NCI-H187 treated with DMSO at 0.1 percent for 48 hours (cell line): Measurements from ENCODE around the gene PATE3.

Experiments
- DNase-seq: peaks from one replicate; lab custom pipeline; 2025; lab: John Stamatoyannopoulos, UW

Gene PATE3, protein sequence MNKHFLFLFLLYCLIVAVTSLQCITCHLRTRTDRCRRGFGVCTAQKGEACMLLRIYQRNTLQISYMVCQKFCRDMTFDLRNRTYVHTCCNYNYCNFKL

DNA sequence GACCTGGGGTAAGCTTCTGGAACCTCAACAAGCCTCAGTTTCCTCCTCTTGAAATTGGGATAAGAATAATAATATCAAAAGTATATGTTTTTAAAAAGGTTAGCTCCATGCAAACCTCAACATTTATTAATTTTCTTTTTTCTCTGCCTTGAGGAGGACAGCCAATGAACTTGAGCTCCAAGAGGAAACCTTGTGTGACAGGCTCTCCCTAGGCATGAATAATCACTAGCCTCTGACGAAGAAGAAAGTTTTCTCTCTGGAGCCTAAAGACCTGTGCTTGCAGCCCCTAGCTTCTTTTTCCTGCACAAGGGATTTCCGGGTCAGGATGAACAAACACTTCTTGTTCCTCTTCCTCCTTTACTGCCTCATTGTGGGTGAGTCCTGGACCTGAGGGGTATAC lies at the start of gene PATE3:
PATE3 (plus strand) TSS at position 301 of the 400 bp plus-strand sequence; CDS start at position 326, 25 bp downstream.
- DNase-seq: no peak

GRCh38 chr11:125740617-125741016 lies 47.3 kb upstream of the PATE3 start:
- no peak for DNase-seq

DNA sequence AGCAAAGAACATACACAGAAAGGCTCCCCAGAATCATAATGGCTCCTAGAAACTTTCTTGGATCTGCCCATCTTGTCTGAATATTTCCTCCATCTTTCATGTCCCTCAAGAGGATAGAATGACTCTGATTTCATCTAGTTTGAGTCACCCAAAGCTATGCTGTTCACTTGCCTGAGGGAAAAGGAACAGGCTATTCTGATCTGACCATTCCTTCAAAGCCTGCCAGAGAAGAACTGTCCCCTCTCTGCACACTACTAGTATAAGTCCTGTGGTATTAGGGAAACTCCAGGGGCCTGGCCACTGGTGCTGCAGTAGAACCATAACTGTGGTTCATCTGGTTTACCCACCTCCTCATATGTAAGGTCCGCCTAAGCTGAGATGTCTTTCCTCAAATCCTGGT lies 44.2 kb upstream of the PATE3 start:
- no peak for DNase-seq

- no peak for DNase-seq
Observed at GRCh38 chr11:125745979-125746378, 41.9 kb upstream of the PATE3 start, which contains the start of gene PATE1. PATE1 (plus strand) TSS chr11:125746279; CDS start chr11:125746305, 26 bp downstream.

- no peak for DNase-seq
Observed at GRCh38 chr11:125750629-125751028, 37.3 kb upstream of the PATE3 start.

GRCh38 chr11:125756050-125756449 lies 31.9 kb upstream of the PATE3 start:
- DNase-seq: no peak

DNA sequence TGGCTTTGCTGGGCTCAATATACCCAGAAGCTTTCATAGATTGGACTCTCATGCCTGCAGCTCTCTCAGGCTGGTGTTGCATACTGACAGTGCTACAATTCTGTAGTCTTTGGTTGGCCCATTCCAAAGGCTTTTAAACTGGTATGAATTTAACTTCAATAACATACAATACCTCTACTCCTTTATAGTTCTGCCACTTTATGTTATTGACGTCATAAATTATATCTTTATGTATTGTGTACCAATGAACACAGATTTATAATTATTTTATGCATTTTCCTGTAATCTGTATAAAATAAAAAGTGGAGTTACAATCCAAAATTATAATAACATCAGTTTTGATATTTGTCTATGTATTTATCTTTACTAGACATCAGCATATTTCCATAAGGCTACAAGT lies 25.5 kb upstream of the PATE3 start:
- DNase-seq: no peak

GRCh38 chr11:125763483-125763882 lies 24.4 kb upstream of the PATE3 start:
- no peak for DNase-seq

DNA sequence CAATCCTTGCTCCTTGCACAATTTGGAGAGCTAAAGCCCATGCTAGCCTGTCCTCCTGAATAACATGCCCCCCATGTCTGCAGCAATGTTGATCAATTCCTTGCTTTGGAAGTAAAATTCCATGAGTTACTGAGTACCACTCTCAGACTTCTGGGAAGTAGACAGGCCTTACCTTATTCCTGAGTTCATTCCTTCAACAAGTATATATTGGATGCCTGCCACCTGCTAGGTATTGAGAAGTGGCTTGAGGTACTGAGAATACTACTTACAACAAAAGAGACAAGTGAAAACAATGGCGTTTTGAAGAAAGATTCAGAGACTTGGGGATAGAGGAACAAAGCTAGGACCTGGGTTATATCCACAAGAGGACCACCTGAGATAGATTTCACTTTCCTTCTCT lies 21.7 kb upstream of the PATE3 start:
- DNase-seq: no peak

- DNase-seq: no peak
Observed at GRCh38 chr11:125768336-125769046, 19.4 kb upstream of the PATE3 start.

- no peak for DNase-seq
Observed at GRCh38 chr11:125770583-125770982, 17.3 kb upstream of the PATE3 start.

GRCh38 chr11:125772834-125773505 lies 15.0 kb upstream of the PATE3 start:
- DNase-seq: no peak

DNA sequence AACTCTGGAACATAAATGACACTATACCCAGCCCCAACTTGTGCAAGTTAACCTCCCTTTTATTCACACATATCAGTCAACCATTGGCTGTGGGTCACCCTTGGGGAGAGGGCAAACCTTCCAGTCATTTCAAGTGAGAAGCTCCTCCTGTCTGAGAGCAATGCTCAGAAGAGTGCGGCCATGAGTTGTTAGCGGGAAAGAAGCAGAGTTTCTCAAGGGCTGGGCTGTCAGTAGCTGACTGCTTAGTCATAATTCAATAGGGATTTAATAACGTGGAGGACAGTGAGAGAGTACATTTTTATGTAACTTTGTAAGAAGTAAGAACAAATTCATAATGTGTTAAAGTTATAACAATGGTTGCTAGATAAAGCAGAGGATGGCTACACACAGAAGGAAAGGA lies 14.4 kb upstream of the PATE3 start:
- no peak for DNase-seq

DNA sequence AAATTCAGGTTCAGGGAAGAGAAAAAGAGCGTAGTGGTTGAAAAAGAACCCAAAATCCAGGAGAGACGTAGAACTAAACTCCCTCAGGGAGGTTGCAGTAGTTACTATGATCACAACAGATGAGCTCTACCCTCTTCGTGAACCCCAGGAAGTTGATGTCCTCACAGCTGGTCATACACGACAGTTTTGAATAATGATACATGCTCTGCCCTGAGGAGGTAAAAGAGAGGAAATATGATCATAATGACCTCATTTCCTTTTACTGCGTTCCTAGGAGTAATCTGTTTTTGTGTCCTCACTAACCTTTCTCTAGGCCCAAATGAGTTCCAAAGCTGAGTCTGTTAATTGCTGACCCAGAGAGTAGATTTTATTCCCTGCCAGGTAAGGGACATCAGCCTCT lies 10.6 kb upstream of the PATE3 start:
- no peak for DNase-seq

GRCh38 chr11:125778728-125779127 lies 9.2 kb upstream of the PATE3 start, which contains the start of gene PATE2:
PATE2 (minus strand) TSS chr11:125778828; CDS start chr11:125778773, 55 bp downstream.
- DNase-seq: no peak

DNA sequence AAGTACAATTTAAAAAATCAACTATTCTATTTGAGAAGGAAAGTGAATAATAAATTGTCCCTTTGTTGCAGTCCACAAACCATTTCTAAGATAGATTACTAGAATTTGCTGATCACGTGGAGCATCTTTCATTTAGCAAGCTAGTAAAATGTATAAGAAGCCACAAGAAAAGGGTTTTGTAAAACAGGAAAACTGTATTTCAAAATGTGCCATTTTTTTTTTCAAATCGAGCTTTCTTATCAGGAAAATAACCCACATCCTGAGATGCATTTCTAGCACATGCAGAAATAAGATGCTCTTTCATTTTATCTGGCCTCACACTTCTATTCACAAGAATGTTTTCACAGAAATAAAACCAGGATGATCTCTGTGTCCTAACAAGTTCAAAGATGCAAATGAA lies 3.2 kb upstream of the PATE3 start:
- DNase-seq: no peak

- no peak for DNase-seq
Observed at GRCh38 chr11:125790825-125791224, 2.9 kb downstream of the PATE3 start.

DNA sequence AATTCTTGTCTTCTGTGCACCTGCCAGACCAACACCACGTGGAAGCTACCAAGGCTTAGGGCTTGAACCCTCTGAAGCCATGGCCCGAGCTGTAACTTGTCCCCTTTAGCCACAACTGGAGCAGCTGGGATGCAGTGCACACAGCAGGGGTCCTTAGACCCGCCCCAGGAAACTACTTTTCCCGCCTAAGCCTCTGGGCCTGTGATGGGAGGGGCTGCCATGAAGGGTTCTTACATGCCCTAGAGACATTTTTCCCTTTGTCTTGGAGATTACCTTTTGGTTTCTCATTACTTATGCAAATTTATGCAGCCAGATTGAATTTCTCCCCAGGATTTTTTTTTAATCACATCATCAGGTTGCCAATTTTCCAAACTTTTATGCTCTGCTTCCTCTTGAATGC lies 9.7 kb downstream of the PATE3 start:
- no peak for DNase-seq

- no peak for DNase-seq
Observed at GRCh38 chr11:125799808-125800207, 11.9 kb downstream of the PATE3 start.

DNA sequence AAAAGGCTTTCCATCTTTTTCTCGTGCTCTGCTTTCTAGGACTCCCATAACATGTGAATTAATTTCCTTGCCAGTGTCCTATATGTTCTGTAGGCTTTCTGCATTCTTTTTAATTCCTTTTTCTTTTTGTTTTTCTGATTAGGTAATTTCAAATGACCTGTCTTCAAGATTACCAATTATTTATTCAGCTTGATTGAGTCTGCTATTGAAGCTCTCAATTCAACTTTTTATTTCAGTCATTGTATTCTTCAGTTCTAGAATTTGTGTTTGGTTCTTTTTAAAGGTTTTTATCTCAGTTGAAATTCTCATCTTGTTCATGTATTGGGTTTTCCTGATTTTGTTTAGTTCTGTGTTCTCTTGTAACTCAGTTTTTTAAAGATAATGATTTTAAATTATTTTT lies 14.5 kb downstream of the PATE3 start:
- no peak for DNase-seq

DNA sequence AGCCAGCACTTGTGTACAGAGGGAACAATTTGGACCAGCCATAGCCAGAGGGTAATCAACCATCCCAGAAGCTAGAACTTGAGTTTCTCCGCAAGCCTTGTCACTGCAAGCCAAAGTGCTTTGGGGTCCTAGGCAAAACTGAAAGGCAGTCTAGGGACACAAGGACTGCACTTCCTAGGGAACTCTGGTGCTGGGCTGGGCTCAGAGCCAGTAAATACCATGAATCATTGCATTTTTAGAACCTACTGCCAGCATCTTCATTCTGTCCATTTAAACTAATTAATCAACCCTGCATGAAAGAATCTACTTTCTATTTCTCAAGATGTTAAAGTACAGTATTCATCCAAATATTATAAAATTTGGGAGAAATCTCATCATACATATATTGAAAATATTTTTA lies 20.0 kb downstream of the PATE3 start:
- DNase-seq: no peak

DNA sequence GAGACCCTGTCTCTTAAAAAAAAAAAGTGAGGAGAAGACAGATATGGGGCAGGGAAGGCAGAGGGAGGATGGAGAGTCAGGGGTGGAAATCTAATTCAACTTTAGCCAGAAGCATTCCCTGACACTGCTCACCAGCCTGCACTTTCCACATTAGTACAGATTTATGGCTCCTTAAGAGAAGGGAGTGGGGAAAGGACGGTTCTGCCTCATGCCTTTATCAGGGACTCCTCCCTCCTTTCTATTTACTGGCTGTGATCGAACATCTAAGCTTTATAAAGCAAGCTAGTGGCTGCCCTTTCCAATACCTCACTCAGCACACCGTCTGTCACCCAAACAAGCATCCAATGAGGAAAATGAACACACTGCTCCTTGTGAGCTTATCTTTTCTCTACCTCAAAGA lies 45.1 kb downstream of the PATE3 start, which contains the start of gene PATE4:
PATE4 (plus strand) TSS at position 301 of the 400 bp plus-strand sequence; CDS start at position 345, 44 bp downstream.
- no peak for DNase-seq

DNA sequence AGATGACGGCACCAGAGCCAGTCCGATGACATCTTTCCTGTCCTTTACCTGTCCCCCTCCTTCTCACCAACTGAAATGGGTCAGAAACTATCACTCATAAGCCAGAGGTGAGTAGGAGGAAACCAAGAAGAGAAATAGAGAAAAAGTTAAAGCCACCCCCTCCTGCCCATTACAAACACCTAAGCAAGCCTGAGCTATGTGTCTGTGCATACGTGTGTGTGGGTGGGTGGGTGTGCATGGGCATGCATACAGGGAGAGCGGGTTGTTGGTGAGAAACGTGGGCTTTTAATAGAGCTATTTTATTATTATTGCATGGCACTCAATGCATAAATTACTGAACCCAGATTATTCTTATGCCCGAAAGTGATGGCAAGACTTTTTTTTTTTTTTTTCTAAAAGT lies 47.8 kb downstream of the PATE3 start:
- no peak for DNase-seq
